GM21423 (cell line): ENCODE measurements around the gene SAMD14.

Experiments
- ATAC-seq: cut with Tn5 transposase; IDR thresholded peaks from one replicate; pipeline ENCODE4 v1.9.1; 2021; ENCODE audit warnings: mild to moderate bottlenecking, moderate library complexity; ENCODE audit not compliant: unreplicated experiment

The SAMD14 gene

GRCh38 chr17:50099003-50099402, 31.0 kb downstream of the SAMD14 start:
- no peak for ATAC-seq

- ATAC-seq: no peak
Measured at GRCh38 chr17:50098583-50098982, 31.4 kb downstream of the SAMD14 start.

GRCh38 chr17:50097926-50098325, 32.0 kb downstream of the SAMD14 start:
- ATAC-seq: no peak

- ATAC-seq: no peak
Measured at GRCh38 chr17:50097455-50097854, 32.5 kb downstream of the SAMD14 start.

- ATAC-seq: no peak
Measured at GRCh38 chr17:50096758-50097157, 33.2 kb downstream of the SAMD14 start.

DNA sequence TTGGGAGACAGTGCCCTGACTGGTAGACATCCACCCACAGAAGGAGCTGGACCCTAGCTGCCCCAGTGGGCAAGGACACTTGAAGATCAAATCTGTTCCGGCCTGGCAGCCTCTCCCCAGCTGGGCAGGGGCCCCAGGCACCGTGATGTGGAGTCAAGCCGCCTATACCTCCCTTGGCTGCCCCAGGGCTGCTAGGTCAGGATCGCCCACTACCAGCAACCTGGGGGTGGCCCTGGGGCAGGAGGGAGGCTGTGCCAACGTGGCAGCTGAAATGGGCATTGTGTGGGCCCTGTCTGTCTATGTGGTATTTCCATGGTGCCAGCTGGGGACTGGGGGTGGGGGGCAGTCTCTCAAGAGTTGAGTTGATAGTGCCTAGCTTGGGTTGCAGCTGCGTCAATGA, 33.9 kb downstream of the SAMD14 start:
- ATAC-seq: no peak

DNA sequence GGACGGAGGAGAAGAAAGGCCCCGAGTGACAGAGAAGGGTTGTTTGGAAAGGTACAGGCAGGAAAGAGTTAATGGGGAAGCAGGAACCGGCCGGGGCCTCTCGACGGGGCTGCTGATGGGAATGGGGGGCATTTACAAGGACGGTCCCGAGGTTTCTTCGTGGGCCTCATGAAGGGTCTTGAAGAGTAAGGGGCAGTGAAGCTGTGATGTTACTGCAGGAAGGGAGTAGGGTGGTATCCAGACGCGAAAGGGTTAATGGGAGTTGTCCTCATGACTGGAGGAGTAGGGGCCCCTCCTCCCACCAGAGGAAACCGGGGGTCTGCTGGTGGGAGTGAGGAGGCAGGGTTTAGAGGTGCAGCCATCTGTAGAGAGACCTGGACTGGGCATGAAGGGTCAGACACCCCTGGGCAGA, 34.3 kb downstream of the SAMD14 start:
- ATAC-seq: no peak

DNA sequence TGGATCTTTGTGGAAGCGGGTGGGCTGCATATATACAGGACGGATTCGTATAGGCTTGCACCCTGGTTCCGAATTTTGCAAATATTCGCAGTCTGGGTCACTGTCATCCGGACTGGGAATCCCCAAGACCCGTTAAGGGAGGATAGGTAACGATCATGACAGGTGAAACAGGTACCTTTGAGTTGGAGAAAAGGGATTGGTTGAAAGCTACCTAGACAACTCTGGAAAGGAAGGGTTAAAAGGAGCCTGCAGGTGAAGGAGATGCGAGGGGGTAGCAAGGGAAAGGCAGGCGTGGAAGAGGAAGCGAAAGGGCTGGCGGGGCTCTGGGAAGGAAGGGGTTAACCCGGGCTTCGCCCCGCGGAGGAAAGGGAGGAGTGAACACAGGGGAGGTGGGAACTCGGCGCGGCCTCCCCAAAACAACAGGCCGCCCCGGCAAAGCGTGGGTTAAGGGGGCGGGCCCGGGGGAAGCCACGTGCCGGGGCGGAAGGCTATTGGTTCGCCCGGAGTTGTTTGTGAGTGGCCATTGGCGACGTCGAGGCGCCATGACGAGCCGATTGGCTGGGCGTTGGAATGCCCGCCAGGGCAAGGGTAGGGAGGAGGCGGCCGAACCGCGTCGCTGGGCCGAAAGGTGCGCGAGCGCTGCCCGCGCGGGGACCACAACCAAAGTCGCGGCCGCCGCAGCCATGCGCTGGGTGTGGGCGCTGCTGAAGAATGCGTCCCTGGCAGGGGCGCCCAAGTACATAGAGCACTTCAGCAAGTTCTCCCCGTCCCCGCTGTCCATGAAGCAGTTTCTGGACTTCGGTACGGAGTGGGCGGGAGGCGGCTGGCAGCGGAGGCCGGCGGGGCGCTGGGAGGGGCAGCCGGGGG, 35.0 kb downstream of the SAMD14 start, which contains the start of gene PDK2:
Gene PDK2, plus strand, starts transcription at position 599 of the 867 bp plus-strand sequence. Its CDS starts 85 bp downstream, at position 684.
- ATAC-seq: peak; percentile 87

DNA sequence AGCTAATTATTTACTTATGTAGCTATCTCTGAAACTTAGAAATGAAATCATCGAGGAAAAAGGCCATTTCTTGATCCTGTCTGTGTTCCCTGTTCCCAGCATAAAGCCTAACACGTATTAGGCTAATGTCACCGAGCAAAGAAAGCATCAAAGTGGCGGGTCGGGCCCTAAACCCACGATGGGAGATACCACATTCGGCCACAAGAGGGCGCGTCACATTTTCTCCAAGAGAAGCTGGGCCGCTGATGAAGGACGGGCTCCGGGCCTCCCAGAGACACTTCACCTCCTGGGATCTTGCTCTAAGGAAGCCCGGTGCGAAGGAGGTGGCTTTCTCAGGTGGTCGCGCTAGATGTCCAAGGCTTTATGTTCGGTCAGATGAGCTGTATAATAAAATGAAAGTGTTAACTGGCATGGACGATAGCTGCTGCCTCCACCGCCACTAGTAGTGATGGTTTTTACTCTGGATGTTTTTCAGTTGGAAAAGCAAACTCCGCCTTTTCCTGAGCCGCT, 35.7 kb downstream of the SAMD14 start:
- ATAC-seq: peak; percentile 40

GRCh38 chr17:50093807-50094206, 36.2 kb downstream of the SAMD14 start:
- ATAC-seq: no peak

- no peak for ATAC-seq
Measured at GRCh38 chr17:50093246-50093645, 36.7 kb downstream of the SAMD14 start.

DNA sequence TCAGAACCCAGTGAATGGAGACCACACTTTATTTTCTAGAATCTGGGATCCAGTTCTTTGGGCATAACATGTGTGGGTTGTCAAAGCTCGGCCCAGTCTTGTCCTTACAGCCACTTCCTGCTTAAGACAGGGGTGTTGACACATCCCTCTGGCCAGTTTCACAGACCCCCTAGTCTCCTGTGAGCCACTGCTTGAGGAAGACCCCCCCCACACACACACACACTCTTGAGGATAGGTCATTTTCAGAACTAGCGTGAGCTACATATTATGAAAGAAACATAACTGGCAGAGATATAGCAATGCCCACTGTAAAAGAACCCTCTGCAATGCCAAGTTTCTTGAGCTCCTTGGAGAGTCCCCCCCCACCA, 38.1 kb downstream of the SAMD14 start:
- ATAC-seq: no peak

DNA sequence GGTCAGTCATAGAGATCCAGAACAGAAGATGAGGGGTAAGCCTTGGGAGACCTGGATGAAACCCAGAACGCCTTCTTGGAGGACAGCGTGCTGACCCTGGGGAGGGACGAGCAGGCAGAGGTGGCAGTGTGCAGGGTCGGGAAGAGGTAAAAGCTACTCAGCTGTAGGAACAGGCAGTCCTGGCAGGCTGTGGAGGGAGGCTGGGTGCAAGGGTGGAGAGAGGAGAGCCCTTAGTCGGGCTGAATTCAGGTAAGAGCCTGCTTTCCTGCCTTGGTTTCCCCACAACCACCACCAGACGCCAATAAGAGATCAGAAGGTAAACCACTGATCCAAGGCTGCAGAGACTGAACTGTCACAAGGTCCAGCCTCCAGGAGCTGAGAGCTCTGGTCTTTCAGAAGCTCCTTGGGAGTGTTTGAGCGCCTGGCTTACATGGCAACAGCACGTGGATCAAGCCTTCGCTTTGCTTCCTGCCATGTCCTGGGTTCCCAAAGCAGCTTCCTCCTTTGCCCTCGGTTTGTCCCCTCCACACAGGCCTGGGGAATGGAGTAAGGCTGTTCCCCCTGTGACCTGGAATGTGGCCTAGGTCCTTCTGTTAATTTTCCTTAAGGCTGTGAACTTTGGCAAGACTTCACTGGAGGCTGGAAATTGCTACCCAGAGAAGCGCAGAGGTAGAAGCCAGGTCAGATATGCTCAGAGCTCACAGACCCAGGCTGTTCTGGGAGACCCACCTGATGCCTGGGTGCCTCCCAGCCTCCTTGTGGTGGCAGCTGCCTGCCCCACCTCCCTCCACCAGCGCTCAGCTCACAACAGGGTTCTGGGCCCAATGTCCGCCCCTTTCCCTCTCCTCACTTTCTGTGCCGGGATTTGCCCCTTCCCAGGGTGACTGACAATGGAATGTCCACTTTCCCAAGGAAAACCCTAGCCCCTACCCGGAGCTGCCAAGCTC, 38.7 kb downstream of the SAMD14 start:
- ATAC-seq: no peak

GRCh38 chr17:50090071-50090470, 39.9 kb downstream of the SAMD14 start:
- no peak for ATAC-seq

- no peak for ATAC-seq
Measured at GRCh38 chr17:50088952-50089825, 40.8 kb downstream of the SAMD14 start.

DNA sequence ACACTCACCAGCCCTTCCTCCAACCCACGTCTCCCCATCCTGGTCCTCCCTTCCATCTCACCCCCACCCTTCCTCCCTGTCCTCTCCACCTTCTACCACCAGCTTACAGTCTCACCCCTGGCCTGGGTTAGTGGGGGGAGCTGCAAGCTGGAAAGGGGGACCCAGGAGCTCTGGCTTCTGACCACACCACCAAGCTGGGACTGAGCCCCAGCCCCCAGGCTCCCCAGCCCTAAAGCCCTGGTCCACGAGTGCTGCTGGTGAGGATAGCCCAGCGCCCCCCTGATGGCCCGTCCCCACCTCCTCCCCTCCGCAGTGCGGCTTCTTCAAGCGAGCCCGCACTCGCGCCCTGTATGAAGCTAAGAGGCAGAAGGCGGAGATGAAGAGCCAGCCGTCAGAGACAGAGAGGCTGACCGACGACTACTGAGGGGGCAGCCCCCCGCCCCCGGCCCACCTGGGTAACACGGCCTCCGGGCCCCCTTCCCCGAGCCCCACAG, 42.0 kb downstream of the SAMD14 start:
- no peak for ATAC-seq

DNA sequence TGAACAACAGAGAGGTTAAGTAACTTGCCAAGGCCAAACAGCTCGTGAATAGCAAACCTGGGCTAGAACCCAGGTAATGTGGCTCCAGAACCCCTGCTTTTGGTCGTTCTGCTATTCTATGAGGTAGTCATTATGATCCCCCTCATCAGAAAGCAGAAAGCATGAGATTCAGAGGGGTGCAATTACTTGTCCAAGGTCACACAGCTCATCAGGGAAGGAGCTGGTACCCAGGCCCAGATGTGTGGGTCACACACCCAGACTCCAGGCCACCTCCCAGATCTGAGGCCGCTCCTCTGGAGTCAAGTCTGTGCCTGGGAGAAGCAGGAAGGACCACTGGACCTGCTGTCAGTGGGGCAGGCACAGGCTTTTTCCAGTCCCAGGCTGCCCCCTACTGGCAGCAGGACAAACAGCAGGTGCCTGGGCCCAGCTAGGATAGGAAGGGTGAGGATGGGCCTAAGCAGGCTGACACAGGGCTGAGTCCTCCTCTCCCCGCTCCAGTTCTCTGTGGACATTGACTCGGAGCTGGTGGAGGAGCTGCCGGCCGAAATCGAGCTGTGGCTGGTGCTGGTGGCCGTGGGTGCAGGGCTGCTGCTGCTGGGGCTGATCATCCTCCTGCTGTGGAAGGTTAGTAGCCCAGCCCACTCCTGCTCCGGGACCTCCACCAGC, 42.6 kb downstream of the SAMD14 start:
- peak; percentile 52 for ATAC-seq

GRCh38 chr17:50081757-50082156, 48.2 kb downstream of the SAMD14 start:
- ATAC-seq: no peak

GRCh38 chr17:50080827-50081226, 49.1 kb downstream of the SAMD14 start:
- ATAC-seq: no peak

DNA sequence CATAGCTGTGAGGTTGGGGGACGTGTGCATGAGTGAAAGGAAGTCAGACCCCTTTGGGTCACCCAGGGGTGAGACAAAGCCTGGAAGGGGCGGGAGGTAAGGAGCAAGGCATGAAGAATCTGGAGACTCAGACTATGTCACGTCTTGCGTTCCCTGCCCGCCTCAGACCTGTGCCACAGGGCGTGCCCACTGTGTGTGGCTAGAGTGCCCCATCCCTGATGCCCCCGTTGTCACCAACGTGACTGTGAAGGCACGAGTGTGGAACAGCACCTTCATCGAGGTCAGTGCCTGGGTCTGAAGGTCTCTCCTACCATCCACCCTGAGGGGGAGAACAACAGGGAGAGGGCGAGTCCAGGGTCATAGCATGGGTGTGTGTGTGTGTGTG, 49.9 kb downstream of the SAMD14 start:
- no peak for ATAC-seq
